SK-N-SH treated with all-trans-retinoic acid at 6 μM for 48 hours (cell line): Measurements from ENCODE around the gene DTNB.

Experiments used
- ATAC-seq: fragments of 200-7000 bp; cut with Tn5 transposase; 3 replicates; pipeline ENCODE4 v1.9.1; 2020; ENCODE audit warnings: mild to moderate bottlenecking, moderate library complexity
- ARNTL ChIP-seq: fragments of 450-650 bp; formaldehyde crosslinking; IDR thresholded peaks from 2 replicates; pipeline ENCODE4 v1.5.0; 2020; ENCODE audit warnings: low read depth, mild to moderate bottlenecking, moderate library complexity, borderline replicate concordance
- BACH2 ChIP-seq: fragments of 250-450 bp; sonication (Bioruptor Pico); IDR thresholded peaks from 2 replicates; pipeline ENCODE4 v1.9.0; 2021; ENCODE audit warnings: mild to moderate bottlenecking, borderline replicate concordance
- CSDC2 ChIP-seq: fragments of 250-450 bp; sonication (Bioruptor Pico); IDR thresholded peaks from 2 replicates; pipeline ENCODE4 v1.5.0; 2020; ENCODE audit warnings: mild to moderate bottlenecking, moderate library complexity
- ESRRG ChIP-seq: fragments of 250-450 bp; sonication (Bioruptor Pico); IDR thresholded peaks from 2 replicates; pipeline ENCODE4 v1.6.1; 2021; ENCODE audit warnings: mild to moderate bottlenecking
- GLIS3 ChIP-seq: fragments of 250-450 bp; sonication (Bioruptor Pico); IDR thresholded peaks from 2 replicates; pipeline ENCODE4 v1.5.0; 2020; ENCODE audit warnings: mild to moderate bottlenecking, moderate library complexity
- ISL1 ChIP-seq: fragments of 250-450 bp; sonication (Bioruptor Pico); IDR thresholded peaks from 2 replicates; pipeline ENCODE4 v2.1.2; 2022; ENCODE audit warnings: mild to moderate bottlenecking, moderate library complexity
- OSR1 ChIP-seq: fragments of 250-450 bp; sonication (Bioruptor Pico); IDR thresholded peaks from 2 replicates; pipeline ENCODE4 v1.8.0; 2022; ENCODE audit warnings: moderate library complexity, mild to moderate bottlenecking, inconsistent platforms
- RARB ChIP-seq: fragments of 250-450 bp; sonication (Bioruptor Pico); IDR thresholded peaks from 2 replicates; pipeline ENCODE4 v1.8.0; 2021; ENCODE audit warnings: mild to moderate bottlenecking, moderate library complexity
- SNAI2 ChIP-seq: fragments of 250-450 bp; sonication (Bioruptor Pico); IDR thresholded peaks from 2 replicates; pipeline ENCODE4 v1.5.0; 2020; ENCODE audit warnings: mild to moderate bottlenecking, moderate library complexity
- TCF4 ChIP-seq: fragments of 250-450 bp; sonication (Bioruptor Pico); IDR thresholded peaks from 2 replicates; pipeline ENCODE4 v1.8.0; 2021; ENCODE audit warnings: mild to moderate bottlenecking, moderate library complexity, borderline replicate concordance
- TOX ChIP-seq: fragments of 250-450 bp; sonication (Bioruptor Pico); IDR thresholded peaks from 2 replicates; pipeline ENCODE4 v1.8.0; 2021; ENCODE audit warnings: mild to moderate bottlenecking, moderate library complexity, borderline replicate concordance
- ZC3H10 ChIP-seq: fragments of 250-450 bp; sonication (Bioruptor Pico); IDR thresholded peaks from 2 replicates; pipeline ENCODE4 v1.5.1; 2021; ENCODE audit warnings: mild to moderate bottlenecking, moderate library complexity
- ZFP3 ChIP-seq: fragments of 250-450 bp; sonication (Bioruptor Pico); IDR thresholded peaks from 2 replicates; pipeline ENCODE4 v1.5.0; 2020; ENCODE audit warnings: mild to moderate bottlenecking, moderate library complexity
- ZFP30 ChIP-seq: fragments of 450-650 bp; formaldehyde crosslinking; IDR thresholded peaks from 2 replicates; pipeline ENCODE4 v1.5.0; 2022; ENCODE audit warnings: mild to moderate bottlenecking, moderate library complexity
- ZNF565 ChIP-seq: fragments of 450-650 bp; formaldehyde crosslinking; conservative IDR thresholded peaks from 2 replicates; pipeline ENCODE4 v1.5.0; 2020; ENCODE audit warnings: low read depth, mild to moderate bottlenecking, moderate library complexity
- ZNF70 ChIP-seq: fragments of 450-650 bp; formaldehyde crosslinking; IDR thresholded peaks from 2 replicates; pipeline ENCODE4 v1.5.0; 2020; ENCODE audit warnings: mild to moderate bottlenecking, moderate library complexity
- ZNF8 ChIP-seq: fragments of 450-650 bp; formaldehyde crosslinking; IDR thresholded peaks from 2 replicates; pipeline ENCODE4 v1.5.0; 2020; ENCODE audit warnings: mild to moderate bottlenecking, moderate library complexity
- TF ChIP-seq, protein P1 (sequence below): fragments of 250-450 bp; sonication (Bioruptor Pico); IDR thresholded peaks from 2 replicates; pipeline ENCODE4 v1.8.0; 2020; ENCODE audit warnings: mild to moderate bottlenecking, moderate library complexity, borderline replicate concordance
- TF ChIP-seq, protein P2 (sequence below): fragments of 250-450 bp; sonication (Bioruptor Pico); IDR thresholded peaks from 2 replicates; pipeline ENCODE4 v1.5.1; 2021; ENCODE audit warnings: mild to moderate bottlenecking, moderate library complexity
- TF ChIP-seq, protein P3 (sequence below): fragments of 250-450 bp; sonication (Bioruptor Pico); IDR thresholded peaks from 2 replicates; pipeline ENCODE4 v1.5.0; 2020; ENCODE audit warnings: mild to moderate bottlenecking, moderate library complexity
- TF ChIP-seq, protein P4 (sequence below): fragments of 250-450 bp; sonication (Bioruptor Pico); IDR thresholded peaks from 2 replicates; pipeline ENCODE4 v1.5.1; 2020; ENCODE audit warnings: low read depth, mild to moderate bottlenecking, moderate library complexity

The DTNB gene

GRCh38 chr2:25482341-25482740 lies 191.0 kb downstream of the DTNB start (continued):
- TF ChIP-seq, protein P1, sequence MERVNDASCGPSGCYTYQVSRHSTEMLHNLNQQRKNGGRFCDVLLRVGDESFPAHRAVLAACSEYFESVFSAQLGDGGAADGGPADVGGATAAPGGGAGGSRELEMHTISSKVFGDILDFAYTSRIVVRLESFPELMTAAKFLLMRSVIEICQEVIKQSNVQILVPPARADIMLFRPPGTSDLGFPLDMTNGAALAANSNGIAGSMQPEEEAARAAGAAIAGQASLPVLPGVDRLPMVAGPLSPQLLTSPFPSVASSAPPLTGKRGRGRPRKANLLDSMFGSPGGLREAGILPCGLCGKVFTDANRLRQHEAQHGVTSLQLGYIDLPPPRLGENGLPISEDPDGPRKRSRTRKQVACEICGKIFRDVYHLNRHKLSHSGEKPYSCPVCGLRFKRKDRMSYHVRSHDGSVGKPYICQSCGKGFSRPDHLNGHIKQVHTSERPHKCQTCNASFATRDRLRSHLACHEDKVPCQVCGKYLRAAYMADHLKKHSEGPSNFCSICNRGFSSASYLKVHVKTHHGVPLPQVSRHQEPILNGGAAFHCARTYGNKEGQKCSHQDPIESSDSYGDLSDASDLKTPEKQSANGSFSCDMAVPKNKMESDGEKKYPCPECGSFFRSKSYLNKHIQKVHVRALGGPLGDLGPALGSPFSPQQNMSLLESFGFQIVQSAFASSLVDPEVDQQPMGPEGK, result no peak
- TF ChIP-seq TOX (CRISPR knock-in tag) (no peak), CSDC2 (no peak), ZC3H10 (no peak)

GRCh38 chr2:25481381-25482300 lies 191.7 kb downstream of the DTNB start:
- TF ChIP-seq GLIS3 (CRISPR knock-in tag), result no peak
- no peak for TF ChIP-seq RARB (CRISPR knock-in tag)
- no peak for TF ChIP-seq SNAI2 (CRISPR knock-in tag)
- TF ChIP-seq, protein P2, sequence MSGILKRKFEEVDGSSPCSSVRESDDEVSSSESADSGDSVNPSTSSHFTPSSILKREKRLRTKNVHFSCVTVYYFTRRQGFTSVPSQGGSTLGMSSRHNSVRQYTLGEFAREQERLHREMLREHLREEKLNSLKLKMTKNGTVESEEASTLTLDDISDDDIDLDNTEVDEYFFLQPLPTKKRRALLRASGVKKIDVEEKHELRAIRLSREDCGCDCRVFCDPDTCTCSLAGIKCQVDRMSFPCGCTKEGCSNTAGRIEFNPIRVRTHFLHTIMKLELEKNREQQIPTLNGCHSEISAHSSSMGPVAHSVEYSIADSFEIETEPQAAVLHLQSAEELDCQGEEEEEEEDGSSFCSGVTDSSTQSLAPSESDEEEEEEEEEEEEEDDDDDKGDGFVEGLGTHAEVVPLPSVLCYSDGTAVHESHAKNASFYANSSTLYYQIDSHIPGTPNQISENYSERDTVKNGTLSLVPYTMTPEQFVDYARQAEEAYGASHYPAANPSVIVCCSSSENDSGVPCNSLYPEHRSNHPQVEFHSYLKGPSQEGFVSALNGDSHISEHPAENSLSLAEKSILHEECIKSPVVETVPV (CRISPR knock-in tag), result no peak
- TF ChIP-seq ZFP3 (CRISPR knock-in tag), result no peak
- TF ChIP-seq, protein P3, sequence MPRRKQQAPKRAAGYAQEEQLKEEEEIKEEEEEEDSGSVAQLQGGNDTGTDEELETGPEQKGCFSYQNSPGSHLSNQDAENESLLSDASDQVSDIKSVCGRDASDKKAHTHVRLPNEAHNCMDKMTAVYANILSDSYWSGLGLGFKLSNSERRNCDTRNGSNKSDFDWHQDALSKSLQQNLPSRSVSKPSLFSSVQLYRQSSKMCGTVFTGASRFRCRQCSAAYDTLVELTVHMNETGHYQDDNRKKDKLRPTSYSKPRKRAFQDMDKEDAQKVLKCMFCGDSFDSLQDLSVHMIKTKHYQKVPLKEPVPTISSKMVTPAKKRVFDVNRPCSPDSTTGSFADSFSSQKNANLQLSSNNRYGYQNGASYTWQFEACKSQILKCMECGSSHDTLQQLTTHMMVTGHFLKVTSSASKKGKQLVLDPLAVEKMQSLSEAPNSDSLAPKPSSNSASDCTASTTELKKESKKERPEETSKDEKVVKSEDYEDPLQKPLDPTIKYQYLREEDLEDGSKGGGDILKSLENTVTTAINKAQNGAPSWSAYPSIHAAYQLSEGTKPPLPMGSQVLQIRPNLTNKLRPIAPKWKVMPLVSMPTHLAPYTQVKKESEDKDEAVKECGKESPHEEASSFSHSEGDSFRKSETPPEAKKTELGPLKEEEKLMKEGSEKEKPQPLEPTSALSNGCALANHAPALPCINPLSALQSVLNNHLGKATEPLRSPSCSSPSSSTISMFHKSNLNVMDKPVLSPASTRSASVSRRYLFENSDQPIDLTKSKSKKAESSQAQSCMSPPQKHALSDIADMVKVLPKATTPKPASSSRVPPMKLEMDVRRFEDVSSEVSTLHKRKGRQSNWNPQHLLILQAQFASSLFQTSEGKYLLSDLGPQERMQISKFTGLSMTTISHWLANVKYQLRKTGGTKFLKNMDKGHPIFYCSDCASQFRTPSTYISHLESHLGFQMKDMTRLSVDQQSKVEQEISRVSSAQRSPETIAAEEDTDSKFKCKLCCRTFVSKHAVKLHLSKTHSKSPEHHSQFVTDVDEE (CRISPR knock-in tag), result no peak
- TF ChIP-seq, protein P1, result no peak
- no peak for TF ChIP-seq ZC3H10
- no peak for TF ChIP-seq TCF4 (CRISPR knock-in tag)
- TF ChIP-seq ZFP30 (CRISPR knock-in tag), result no peak
- TF ChIP-seq TOX (CRISPR knock-in tag), result no peak
- TF ChIP-seq, protein P4, sequence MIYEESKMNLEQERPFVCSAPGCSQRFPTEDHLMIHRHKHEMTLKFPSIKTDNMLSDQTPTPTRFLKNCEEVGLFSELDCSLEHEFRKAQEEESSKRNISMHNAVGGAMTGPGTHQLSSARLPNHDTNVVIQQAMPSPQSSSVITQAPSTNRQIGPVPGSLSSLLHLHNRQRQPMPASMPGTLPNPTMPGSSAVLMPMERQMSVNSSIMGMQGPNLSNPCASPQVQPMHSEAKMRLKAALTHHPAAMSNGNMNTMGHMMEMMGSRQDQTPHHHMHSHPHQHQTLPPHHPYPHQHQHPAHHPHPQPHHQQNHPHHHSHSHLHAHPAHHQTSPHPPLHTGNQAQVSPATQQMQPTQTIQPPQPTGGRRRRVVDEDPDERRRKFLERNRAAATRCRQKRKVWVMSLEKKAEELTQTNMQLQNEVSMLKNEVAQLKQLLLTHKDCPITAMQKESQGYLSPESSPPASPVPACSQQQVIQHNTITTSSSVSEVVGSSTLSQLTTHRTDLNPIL (CRISPR knock-in tag), result no peak
- no peak for TF ChIP-seq ZNF565 (CRISPR knock-in tag)
- no peak for TF ChIP-seq OSR1 (CRISPR knock-in tag)
- TF ChIP-seq, all 23 proteins: peak for 0
- ATAC-seq, result peak; percentile 53; the same call in 2 of the 3 replicates

GRCh38 chr2:25480561-25480960 lies 192.8 kb downstream of the DTNB start:
- ATAC-seq, result no peak
- TF ChIP-seq, protein P1, result no peak
- TF ChIP-seq ZNF565 (CRISPR knock-in tag) (no peak), ZNF8 (CRISPR knock-in tag) (no peak), ZFP30 (CRISPR knock-in tag) (no peak), ZC3H10 (no peak), ZFP3 (CRISPR knock-in tag) (no peak), ISL1 (no peak), RARB (CRISPR knock-in tag) (no peak), SNAI2 (CRISPR knock-in tag) (no peak), GLIS3 (CRISPR knock-in tag) (no peak), ZNF70 (no peak), OSR1 (CRISPR knock-in tag) (no peak), ARNTL (CRISPR knock-in tag) (no peak), TOX (CRISPR knock-in tag) (no peak), BACH2 (CRISPR knock-in tag) (no peak), ESRRG (no peak), TCF4 (CRISPR knock-in tag) (no peak)
- TF ChIP-seq, protein P4 (CRISPR knock-in tag), result no peak
- TF ChIP-seq, protein P2 (CRISPR knock-in tag), result no peak
